ENCODE data around the gene ITGB4.

- TF ChIP-seq, protein P1, sequence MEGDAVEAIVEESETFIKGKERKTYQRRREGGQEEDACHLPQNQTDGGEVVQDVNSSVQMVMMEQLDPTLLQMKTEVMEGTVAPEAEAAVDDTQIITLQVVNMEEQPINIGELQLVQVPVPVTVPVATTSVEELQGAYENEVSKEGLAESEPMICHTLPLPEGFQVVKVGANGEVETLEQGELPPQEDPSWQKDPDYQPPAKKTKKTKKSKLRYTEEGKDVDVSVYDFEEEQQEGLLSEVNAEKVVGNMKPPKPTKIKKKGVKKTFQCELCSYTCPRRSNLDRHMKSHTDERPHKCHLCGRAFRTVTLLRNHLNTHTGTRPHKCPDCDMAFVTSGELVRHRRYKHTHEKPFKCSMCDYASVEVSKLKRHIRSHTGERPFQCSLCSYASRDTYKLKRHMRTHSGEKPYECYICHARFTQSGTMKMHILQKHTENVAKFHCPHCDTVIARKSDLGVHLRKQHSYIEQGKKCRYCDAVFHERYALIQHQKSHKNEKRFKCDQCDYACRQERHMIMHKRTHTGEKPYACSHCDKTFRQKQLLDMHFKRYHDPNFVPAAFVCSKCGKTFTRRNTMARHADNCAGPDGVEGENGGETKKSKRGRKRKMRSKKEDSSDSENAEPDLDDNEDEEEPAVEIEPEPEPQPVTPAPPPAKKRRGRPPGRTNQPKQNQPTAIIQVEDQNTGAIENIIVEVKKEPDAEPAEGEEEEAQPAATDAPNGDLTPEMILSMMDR (IDR thresholded peaks at IDR 0.05) = no peak
- TF ChIP-seq POLR2AphosphoS5 (IDR thresholded peaks at IDR 0.05) (no peak), EP300 (IDR thresholded peaks at IDR 0.05; ENCODE audit: low read depth) (no peak)
Measured at GRCh38 chr17:75752802-75753513, 31.7 kb downstream of the ITGB4 start.

Measured in transverse colon (tissue), 4 donors.